Ramos (cell line): Measurements from ENCODE around the gene POFUT2.

ENCODE experiments used
- in situ Hi-C: fragments of 300-500 bp; cut with MboI; formaldehyde crosslinking; loops from one replicate; pipeline ENCODE4 v1.14.3; 2022; ENCODE audit warnings: low sequenced_read_pairs; ENCODE audit not compliant: unreplicated experiment

The POFUT2 gene

DNA sequence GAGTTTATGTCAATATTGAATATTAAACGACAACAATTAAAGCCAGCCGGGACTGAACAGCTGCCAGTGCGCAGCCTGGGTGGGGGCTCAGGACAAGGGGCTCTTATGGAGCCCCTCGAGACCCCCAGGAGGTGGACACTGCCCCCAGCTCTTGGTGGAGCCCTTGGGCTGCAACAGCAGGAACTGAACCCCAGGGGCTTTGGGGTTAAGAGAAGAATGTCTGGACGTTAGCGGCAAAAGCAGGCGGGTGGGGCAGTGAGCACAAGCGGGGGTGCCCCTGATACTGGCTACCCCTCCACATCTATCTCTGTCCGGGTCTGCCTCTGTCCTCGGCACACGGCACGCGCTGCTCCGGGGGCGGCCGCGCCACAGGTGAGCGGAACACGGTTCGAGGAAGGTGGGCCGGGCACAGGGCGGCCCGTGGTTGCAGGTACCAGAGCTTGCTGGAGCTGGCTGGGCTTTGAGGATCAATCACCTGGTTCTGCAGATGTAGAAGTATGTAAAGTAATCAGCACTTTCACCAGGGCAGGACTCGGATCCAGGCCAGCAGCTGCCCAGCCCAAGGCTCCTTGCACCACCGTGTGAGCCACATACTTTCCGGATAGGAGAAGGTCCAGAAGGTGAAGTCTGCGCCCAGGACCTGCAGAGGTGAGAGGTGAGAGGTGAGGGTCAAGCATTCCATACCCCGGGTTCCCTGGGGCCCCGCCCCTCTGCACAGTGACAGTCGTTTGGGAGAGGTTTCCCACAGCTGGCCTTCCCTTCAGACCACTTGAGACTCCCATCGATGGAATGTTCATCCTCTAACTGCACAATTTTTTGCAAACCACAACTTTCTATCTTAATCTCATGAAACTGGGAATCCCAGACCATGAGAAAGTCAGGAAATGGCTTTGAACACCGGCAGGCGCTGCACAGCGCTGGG lies 12.4 kb upstream of the POFUT2 start:
- in situ Hi-C loops, result no loop called here

DNA sequence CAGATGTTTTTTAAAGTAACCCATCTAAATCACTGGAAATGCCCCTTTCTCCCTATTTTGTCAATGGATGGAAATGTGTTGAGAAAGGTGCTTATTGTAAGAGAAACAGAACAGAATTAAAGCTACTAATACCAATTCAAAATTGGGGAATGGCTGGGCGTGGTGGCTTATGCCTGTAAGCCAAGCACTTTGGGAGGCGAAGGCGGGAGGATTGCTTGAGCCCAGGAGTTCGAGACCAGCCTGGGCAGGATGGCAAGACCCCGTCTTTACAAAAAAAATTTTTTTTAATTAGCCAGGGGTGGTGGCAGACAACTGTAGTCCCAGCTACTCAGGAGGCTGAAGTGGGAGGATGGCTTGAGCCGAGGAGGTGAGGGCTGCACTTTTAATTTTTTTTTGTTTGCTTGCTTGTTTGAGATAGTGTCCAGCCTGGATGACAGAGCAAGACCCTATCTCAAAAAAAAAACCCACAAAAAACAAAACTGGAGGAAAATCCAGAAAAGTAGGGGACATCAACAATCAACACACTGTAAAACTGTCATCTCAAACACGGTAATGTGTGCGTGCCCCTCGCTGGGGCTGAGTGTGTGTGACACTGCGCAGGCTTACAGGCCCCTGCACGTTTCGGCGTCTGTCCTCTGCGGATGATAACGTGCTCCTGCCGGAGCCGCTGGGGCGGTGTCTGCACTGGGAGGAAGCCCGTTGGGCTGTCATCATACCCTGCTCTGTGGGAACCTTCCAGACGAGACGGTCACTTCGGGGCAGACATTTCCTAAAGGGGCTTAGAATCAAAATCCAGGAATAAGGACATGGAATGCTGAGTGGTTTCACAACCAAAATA lies 11.6 kb upstream of the POFUT2 start:
- in situ Hi-C loops, result no loop called here

DNA sequence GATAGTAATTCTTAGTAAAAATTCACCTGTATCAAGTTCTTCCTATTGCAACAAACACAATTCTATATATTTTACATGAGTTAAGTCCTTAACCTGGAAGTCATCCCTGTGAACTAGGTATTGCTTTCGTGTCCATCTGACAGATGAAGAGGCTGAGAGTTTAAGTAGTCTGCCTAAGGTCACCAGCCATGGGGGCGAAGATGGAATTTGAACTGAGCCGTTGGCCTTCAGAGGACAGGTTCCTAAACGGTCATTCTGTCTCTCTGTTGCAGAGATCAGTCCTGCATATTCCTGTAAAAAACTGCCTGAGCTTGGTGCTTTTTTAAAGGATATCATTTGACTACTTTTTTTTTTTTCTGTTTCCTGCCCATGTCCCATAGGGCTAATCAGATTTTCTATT lies 10.2 kb upstream of the POFUT2 start:
- in situ Hi-C loops, result no loop called here

DNA sequence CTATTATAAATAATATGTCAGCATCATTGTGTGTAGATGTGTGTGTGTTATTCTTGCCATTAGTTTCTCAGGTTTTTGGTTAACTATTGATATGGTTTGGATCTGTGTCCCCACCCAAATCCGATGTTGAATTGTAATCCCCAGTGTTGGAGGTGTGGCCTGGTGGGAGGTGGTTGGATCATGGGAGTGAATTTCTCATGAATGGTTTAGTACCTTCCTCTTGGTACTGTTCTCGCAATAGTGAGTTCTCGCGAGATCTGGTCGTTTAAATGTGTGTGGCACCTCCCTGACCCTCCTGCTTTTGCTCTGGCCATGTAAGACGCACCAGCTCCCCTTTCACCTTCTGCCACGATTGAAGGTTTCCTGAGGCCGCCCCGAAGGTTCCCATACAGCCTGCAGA lies 9.6 kb upstream of the POFUT2 start:
- in situ Hi-C loops, result no loop called here

DNA sequence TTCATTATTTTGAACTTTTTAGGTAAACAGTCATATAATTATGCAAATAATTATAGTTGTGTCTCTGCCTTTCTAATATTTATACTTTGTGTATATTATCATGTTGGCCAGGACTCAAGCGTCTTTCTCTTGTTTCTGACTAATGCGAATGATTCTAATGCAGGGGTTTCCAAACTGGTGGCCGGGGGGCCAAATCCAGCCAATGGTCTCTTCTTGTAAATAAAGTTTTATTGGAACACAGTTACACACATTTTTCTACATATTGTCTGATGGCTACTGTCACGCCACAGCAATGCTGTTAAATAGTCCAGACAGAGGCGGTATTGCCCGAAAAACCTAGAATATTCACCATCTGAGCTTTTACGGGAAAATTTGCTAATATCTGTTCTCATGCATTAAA lies 8.9 kb upstream of the POFUT2 start:
- in situ Hi-C loops, result no loop called here

DNA sequence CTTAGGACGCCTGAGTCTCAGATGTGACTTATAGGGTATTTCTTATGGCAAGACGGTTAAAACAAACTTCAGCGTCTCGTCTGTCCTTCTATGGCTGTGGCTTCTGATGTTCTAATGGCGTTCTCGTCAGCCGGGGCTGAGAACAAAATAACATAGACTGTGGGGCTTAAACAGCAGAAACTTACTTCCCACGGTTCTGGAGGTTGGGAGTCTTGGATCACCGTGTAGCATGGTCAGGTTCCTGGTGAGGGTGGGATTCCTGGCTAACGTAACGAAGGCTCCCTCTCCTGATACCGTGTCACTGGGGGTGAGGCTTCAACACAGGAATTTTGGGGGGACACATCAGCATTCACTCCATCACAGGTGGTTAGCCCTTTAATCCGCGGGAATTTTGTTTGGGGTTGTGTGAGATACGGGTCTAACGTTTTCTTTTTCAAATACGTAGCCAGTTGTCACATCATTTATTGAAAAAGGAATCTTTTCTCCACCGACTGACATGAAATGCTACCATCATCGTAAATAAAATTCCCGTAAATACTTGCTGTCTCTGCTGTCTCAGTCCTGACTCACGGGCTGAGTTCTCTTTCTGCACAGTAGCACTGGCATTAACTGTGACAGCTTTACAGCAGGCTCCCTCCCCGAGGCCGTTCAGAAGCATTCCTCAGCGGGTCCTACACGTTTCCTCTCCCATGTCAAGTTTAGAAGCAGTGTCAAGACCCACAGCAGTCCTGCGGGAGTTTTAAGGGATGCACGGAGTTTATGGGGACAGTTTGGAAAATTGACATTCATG lies 8.1 kb upstream of the POFUT2 start:
- in situ Hi-C loops, result no loop called here

DNA sequence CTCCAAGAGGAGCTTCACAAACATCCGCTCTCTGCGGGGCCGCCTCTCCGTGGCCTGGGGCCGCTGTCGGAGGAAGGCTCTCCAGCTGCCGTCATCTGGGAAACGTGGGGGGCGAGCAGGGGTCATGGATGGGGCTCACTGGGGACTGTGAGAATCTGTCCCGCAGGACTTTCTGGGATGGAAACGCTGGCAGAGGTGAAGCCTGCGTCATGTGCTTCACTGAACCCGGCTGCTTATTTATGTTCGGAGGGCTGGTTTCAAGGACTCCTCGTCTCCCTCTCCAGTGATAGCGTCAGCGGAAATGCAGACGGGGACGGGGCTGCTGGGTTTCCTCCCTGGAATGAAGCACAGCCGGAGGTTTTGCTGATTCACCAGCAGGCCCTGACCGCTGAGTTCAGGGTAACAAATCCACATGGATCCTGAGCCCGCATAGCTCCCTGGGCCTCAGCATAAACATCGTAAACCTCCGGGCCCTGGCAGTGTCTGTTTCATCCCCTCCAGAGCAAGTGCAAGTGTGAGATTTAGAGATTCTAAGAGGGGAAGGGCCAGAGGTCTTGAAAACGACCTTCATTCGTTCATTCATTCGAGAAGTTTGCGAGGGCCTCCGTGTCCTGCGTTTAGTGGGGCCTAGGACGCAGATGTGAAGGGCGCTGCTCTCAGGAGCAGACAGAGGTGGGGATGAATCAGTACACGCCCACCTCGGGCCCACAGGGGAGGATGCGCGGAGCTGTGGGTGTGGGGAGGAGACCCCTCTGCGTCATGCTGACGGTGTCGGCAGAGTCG lies 7.0 kb upstream of the POFUT2 start:
- in situ Hi-C loops, result no loop called here

DNA sequence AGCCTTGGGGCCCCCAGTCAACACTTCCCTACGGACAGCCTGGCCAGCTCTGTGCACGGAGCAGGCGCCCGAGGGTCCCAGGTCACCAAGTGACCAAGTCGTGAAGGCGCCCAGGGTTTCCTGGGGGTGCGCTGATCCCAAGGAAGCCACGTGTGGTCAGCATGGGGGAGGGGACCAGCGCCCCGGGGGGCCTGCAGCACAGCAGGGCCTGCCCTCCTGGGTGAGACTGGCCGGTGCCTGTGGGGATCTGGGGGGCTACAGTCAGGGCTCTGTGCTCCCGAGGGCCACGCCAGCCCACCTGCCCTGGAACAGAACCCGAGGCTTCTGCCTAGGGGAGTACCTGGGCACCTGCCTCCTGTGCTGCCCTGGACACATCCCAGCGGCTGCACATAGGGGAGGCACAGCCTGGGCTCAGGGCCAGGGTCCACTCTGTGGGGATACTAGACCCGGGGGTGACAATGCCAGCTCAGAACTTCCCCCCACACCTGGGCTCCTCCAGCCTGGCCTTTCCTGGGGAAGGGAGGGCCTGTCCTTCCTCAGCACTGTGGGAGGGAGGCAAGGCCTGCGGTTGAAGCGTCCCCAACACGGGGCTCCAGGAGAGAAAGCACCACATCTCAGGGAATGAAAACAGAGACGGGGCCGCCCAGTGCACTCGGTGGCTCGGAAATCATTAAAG lies 6.2 kb upstream of the POFUT2 start:
- in situ Hi-C loops, result no loop called here

DNA sequence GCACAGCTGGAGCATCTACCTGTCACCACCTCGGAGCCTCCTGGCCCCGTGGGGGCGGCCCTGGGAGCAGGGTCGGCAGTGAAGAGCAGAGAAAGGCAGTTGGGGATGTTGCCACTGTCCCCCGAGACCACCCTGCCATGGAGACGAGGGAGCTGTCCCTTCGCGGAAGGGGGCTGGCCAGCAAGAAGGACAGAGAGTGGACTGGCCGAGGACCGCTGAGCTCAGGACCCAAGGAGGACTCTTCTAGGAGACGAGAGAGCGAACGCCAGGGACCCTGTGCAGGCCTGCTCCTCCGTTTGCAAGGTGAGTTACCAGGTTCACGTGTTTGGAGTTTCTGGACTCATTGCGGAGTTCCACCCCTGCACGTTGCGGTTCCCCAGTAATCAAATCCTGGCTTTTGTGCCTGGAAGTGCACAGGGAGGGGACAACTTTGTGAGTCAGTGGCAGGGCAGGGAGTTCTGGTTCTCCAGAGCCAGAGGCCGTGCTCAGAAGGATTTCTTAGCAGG lies 5.6 kb upstream of the POFUT2 start:
- in situ Hi-C loops, result no loop called here

DNA sequence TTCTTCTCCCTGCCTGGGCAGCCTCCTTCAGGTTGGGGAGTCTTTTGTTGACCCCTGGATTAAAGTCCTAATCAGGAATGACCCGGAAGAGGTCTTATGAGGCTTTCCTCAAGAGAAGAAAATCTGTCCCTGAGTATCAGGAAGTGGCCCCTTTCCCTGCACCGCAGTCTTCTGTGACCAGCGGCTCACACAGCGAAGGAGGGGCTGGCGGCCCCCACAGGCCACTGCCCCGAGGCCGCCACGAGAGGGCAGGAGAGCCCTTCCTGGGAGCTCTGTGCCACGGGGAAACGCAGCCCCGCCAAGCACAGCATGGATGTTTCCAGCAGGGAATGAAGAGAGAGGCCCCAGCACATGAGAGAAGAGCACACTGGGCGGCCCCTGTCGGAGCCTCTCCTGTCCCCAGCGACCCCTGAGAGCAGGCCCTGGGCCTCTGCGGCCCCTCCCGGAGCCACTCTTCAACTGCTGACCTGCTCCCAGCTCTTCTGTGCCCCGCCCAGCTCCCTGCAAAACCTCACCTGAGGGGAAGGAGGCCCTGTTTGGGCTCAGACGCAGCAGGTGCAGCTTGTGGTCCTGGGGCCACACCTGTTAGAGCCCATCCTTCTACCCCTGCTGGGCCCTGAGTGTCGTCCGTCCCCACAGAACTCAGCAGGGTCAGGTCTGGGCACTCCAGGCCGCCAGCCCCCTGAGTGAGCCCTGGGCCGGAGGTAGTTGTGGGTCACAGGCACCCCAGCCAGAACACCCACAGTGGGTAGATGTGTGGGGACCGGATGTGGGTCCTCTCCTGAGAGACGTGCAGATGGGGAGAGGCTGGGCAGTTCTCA lies 4.9 kb upstream of the POFUT2 start:
- in situ Hi-C loops, result no loop called here

DNA sequence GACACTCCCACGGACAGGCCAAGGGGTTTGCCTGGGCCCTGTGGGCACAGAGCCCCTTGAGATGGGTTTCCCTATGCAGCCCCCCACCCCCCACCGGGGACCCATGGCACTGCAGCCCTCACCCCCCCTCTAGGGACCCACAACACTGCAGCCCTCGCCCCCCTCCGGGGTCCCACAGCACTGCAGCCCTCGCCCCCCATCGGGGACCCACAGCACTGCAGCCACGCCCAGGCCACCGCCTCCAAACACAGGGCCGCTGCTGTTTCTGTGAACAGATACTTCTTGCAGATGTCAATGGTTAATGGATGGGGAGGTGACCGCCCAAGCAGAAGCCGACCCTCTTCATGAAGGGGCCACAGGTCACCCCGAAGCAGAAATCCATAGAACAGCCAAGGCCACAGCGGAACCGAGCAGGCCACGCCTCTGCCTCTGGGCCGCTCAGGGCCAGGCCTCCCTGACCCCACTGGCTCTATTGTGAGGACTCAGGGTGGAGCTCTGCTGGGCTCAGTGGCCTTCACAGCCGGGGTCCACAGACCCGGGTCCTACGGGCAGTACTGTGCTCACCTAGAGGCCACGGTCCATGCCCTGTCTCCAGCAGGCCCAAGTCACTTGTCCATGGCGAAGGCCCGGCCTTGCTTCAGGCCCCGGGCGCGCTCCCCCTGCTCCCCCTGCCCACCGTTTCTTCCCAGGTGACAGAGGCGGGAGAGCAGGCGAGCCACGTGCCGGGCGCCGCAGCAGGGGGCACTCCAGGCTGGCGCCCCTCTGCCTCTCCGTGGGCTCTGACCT lies 4.1 kb upstream of the POFUT2 start:
- in situ Hi-C loops, result no loop called here

DNA sequence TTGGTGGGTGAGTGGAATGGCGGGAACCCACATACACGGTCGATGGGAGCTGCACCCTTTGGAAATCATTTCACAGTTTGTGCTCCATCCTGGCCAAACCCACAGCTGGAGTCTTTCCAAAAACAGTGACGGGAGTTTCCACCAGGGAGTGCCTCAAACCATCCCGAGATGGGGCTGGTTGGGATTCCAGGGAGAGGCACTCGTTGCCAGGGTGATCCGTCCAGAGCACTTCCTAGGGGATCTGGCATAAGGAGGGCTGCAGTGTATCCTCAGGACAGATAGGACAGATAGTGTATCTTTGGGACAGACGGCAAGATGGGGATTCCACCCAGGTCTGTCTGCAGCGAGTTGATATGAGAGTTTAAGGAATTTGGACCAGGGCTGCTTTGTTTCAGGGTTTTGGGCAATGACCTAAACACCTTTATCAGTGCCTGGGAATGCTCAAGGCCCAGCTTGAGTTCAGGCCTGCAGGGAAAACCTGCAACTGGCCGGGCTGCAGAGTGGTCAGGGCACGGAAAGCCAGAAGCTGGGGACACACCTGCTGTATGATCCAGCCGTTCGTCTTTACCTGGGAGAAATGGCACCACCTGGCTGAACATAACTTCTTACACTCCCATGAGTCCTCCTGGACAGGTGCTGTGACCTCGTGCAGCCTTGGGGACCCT lies 3.4 kb upstream of the POFUT2 start:
- in situ Hi-C loops, result no loop called here

DNA sequence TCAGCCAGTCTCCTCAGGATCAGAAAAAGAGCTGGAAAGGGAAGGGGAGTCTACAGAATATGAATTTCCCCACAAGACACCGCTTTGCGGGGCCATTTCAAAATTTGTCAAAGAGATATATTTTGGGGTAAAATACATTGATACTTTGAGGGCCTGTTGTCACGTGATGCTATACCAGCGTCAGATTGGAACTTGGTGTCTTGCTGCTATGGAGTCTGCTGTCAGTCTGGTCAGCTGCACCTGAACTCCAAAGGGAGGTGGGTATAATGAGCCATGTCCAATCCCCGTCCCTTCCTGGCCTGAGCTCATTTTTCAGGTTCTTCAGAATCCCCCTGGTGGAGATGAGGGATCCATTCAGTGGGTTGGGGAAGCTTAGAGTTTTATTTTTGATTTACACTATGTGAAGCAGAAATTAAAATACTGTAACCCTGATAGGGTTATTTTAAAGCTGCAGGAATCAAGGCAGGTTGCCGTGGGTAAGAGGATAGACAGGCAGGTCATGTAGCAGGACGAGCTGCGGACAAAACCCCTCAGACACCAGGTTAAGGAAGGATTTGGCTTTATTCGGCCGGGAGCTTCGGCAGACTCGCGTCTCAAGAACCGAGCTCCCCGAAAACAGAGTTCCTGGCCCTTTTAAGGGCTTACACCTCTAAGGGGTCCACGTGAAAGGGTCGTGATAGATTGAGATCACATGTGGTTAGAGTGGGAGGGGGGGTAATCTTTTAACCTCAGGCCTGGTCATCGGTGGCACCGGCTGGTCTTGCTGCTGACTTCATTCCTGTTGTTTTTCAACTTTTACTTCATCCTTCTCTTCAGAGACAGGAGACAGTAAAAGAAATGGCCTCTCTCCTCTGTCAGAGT lies 2.2 kb upstream of the POFUT2 start:
- in situ Hi-C loops, result no loop called here

DNA sequence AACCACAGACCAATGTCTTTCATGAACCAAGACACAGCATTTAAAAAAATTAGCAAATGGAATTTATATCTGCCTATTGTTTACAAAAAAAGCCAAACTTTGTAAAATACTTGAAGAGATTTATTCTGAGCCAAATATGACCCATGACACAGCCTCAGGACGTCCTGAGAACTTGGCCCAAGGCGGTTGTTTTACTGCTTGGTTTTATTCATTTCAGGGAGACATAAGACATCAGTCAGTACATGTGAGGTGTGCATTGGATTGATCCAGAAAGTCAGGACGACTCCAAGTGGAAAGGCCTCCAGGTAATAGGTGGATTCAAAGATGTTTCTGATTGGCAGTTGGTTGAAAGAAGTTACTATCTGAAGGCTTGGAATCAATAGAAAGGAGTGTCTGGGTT lies 1.4 kb upstream of the POFUT2 start:
- in situ Hi-C loops, result no loop called here

DNA sequence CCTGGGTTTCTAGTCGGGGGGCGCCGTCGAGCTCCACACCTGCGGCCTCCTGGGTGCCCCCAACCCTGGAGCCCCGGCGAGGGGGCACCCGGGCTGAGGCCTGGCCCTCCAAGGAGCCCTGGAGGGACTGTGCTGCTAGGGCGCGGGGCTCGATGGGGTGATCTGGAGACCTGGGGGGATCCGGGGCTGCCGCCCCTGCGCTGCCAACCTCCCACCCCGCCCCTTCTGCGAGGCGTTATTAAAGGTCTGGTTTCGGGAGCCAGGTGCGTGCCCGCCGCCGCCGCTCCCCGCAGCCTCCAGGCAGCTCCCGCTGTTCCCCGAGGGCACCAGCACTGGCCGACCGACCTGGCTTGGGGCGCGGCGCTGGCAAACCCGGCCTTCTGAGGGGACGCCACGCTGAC lies 746 bp upstream of the POFUT2 start:
- in situ Hi-C loops, result no loop called here
